GM13976 (cell line): ENCODE data around the gene THYN1.
"Not testable (repeated sequence)": the region's sequence is repeated elsewhere in the genome, so short reads cannot be mapped to it uniquely, and the experiment has no call there.

Source experiments
- DNase-seq: peaks from one replicate; pipeline ENCODE4 v3.0.0; 2012; ENCODE audit warnings: low spot score
- CTCF ChIP-seq: IDR thresholded peaks from 2 replicates; pipeline ENCODE4 v1.5.1; 2012; ENCODE audit warnings: borderline replicate concordance, mild to moderate bottlenecking; ENCODE audit not compliant: insufficient read depth; ENCODE audit errors: extremely low read depth, missing control alignments, control extremely low read depth
- in situ Hi-C: fragments of 300-500 bp; cut with MboI; formaldehyde crosslinking; loops from one replicate; pipeline ENCODE4 v1.12.0; 2022; ENCODE audit warnings: low sequenced_read_pairs, mixed read lengths, inconsistent platforms; ENCODE audit not compliant: unreplicated experiment

The THYN1 gene

GRCh38 chr11:134257101-134257500, 3.9 kb upstream of the THYN1 start:
- no peak for DNase-seq
- in situ Hi-C loops, result no loop called here
- TF ChIP-seq CTCF, result no peak

- in situ Hi-C loops, result not testable (repeated sequence)
These were observed 2.0 kb upstream of the THYN1 start for GRCh38 chr11:134255184-134255561.

GRCh38 chr11:134254433-134255183, 1.5 kb upstream of the THYN1 start:
- in situ Hi-C loops, result no loop called here
- no peak for DNase-seq

More at GRCh38 chr11:134255184-134255561, 2.0 kb upstream of the THYN1 start:
- not testable (repeated sequence) for DNase-seq

GRCh38 chr11:134252346-134253187, 585 bp downstream of the THYN1 start:
- no peak for DNase-seq
- TF ChIP-seq CTCF, result no peak
- in situ Hi-C loops, result no loop called here

More at GRCh38 chr11:134254433-134255183, 1.5 kb upstream of the THYN1 start:
- no peak for TF ChIP-seq CTCF

GRCh38 chr11:134250675-134251074, 2.5 kb downstream of the THYN1 start:
- TF ChIP-seq CTCF, result no peak
- DNase-seq, result no peak
- in situ Hi-C loops, result no loop called here

- in situ Hi-C loops, result no loop called here
- no peak for TF ChIP-seq CTCF
- no peak for DNase-seq
These were observed 2.9 kb downstream of the THYN1 start for GRCh38 chr11:134250246-134250645.
